SK-N-SH treated with all-trans-retinoic acid at 6 μM for 48 hours (cell line): Measurements from ENCODE around the gene NADK2.

ENCODE experiments used
- ATAC-seq: fragments of 200-7000 bp; cut with Tn5 transposase; 3 replicates; pipeline ENCODE4 v1.9.1; 2020; ENCODE audit warnings: mild to moderate bottlenecking, moderate library complexity
- ARNTL ChIP-seq: fragments of 450-650 bp; formaldehyde crosslinking; IDR thresholded peaks from 2 replicates; pipeline ENCODE4 v1.5.0; 2020; ENCODE audit warnings: low read depth, mild to moderate bottlenecking, moderate library complexity, borderline replicate concordance
- BACH2 ChIP-seq: fragments of 250-450 bp; sonication (Bioruptor Pico); IDR thresholded peaks from 2 replicates; pipeline ENCODE4 v1.9.0; 2021; ENCODE audit warnings: mild to moderate bottlenecking, borderline replicate concordance
- CREB5 ChIP-seq: fragments of 250-450 bp; sonication (Bioruptor Pico); IDR thresholded peaks from 2 replicates; pipeline ENCODE4 v1.5.1; 2020; ENCODE audit warnings: low read depth, mild to moderate bottlenecking, moderate library complexity
- CSDC2 ChIP-seq: fragments of 250-450 bp; sonication (Bioruptor Pico); IDR thresholded peaks from 2 replicates; pipeline ENCODE4 v1.5.0; 2020; ENCODE audit warnings: mild to moderate bottlenecking, moderate library complexity
- ESRRG ChIP-seq: fragments of 250-450 bp; sonication (Bioruptor Pico); IDR thresholded peaks from 2 replicates; pipeline ENCODE4 v1.6.1; 2021; ENCODE audit warnings: mild to moderate bottlenecking
- ISL1 ChIP-seq: fragments of 250-450 bp; sonication (Bioruptor Pico); IDR thresholded peaks from 2 replicates; pipeline ENCODE4 v2.1.2; 2022; ENCODE audit warnings: mild to moderate bottlenecking, moderate library complexity
- PPARA ChIP-seq: fragments of 250-450 bp; sonication (Bioruptor Pico); IDR thresholded peaks from 2 replicates; pipeline ENCODE4 v1.5.0; 2020; ENCODE audit warnings: mild to moderate bottlenecking, borderline replicate concordance
- RARB ChIP-seq: fragments of 250-450 bp; sonication (Bioruptor Pico); IDR thresholded peaks from 2 replicates; pipeline ENCODE4 v1.8.0; 2021; ENCODE audit warnings: mild to moderate bottlenecking, moderate library complexity
- SNAI2 ChIP-seq: fragments of 250-450 bp; sonication (Bioruptor Pico); IDR thresholded peaks from 2 replicates; pipeline ENCODE4 v1.5.0; 2020; ENCODE audit warnings: mild to moderate bottlenecking, moderate library complexity
- TOX ChIP-seq: fragments of 250-450 bp; sonication (Bioruptor Pico); IDR thresholded peaks from 2 replicates; pipeline ENCODE4 v1.8.0; 2021; ENCODE audit warnings: mild to moderate bottlenecking, moderate library complexity, borderline replicate concordance
- TSHZ2 ChIP-seq: fragments of 250-450 bp; sonication (Bioruptor Pico); IDR thresholded peaks from 2 replicates; pipeline ENCODE4 v1.5.0; 2020; ENCODE audit warnings: mild to moderate bottlenecking, moderate library complexity
- ZC3H10 ChIP-seq: fragments of 250-450 bp; sonication (Bioruptor Pico); IDR thresholded peaks from 2 replicates; pipeline ENCODE4 v1.5.1; 2021; ENCODE audit warnings: mild to moderate bottlenecking, moderate library complexity
- ZFP3 ChIP-seq: fragments of 250-450 bp; sonication (Bioruptor Pico); IDR thresholded peaks from 2 replicates; pipeline ENCODE4 v1.5.0; 2020; ENCODE audit warnings: mild to moderate bottlenecking, moderate library complexity
- ZFP30 ChIP-seq: fragments of 450-650 bp; formaldehyde crosslinking; IDR thresholded peaks from 2 replicates; pipeline ENCODE4 v1.5.0; 2022; ENCODE audit warnings: mild to moderate bottlenecking, moderate library complexity
- ZNF70 ChIP-seq: fragments of 450-650 bp; formaldehyde crosslinking; IDR thresholded peaks from 2 replicates; pipeline ENCODE4 v1.5.0; 2020; ENCODE audit warnings: mild to moderate bottlenecking, moderate library complexity
- ZNF8 ChIP-seq: fragments of 450-650 bp; formaldehyde crosslinking; IDR thresholded peaks from 2 replicates; pipeline ENCODE4 v1.5.0; 2020; ENCODE audit warnings: mild to moderate bottlenecking, moderate library complexity
- TF ChIP-seq, protein P1 (sequence below): fragments of 250-450 bp; sonication (Bioruptor Pico); IDR thresholded peaks from 2 replicates; pipeline ENCODE4 v1.8.0; 2021; ENCODE audit warnings: low read depth, mild to moderate bottlenecking, moderate library complexity, borderline replicate concordance
- TF ChIP-seq, protein P2 (sequence below): fragments of 250-450 bp; sonication (Bioruptor Pico); IDR thresholded peaks from 2 replicates; pipeline ENCODE4 v1.8.0; 2020; ENCODE audit warnings: mild to moderate bottlenecking, moderate library complexity, borderline replicate concordance

Gene NADK2

GRCh38 chr5:36273809-36274526 is 32.2 kb upstream of the NADK2 start:
- ATAC-seq = no peak
- TF ChIP-seq ZFP3 (no peak), TOX (CRISPR knock-in tag) (no peak), SNAI2 (CRISPR knock-in tag) (no peak), PPARA (CRISPR knock-in tag) (no peak), ZNF8 (CRISPR knock-in tag) (no peak)

DNA sequence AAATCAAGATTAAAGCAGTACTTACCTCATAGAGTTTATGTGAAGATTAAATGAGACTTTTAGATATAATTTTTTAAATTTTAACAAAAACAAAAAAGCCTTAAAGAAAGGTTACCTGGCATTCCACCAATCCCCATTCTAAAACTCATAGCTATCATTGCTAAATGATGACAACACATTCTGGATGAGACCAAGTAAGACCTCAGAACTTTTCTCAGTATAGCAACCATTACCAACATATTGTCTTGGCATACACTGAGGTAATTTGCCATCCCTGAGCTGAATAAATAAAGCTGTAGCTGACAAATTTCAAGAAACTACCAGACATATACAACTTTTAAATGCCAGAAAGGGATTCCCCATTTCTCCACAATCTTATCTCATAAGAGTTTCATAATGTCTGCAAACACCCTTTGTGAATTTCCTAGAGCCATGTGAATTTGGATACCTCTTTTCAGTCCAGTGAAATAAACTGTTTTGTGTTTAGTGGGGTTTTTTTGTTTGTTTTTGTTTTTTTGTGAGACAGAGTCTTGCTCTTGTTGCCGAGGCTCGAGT is 30.5 kb upstream of the NADK2 start:
- TF ChIP-seq CSDC2 (CRISPR knock-in tag) = no peak
- no peak for TF ChIP-seq BACH2
- TF ChIP-seq TSHZ2 (CRISPR knock-in tag) = no peak
- no peak for TF ChIP-seq ZFP30 (CRISPR knock-in tag)
- TF ChIP-seq ZFP3 = no peak
- no peak for TF ChIP-seq RARB (CRISPR knock-in tag)
- no peak for TF ChIP-seq SNAI2 (CRISPR knock-in tag)
- TF ChIP-seq PPARA (CRISPR knock-in tag) = no peak
- TF ChIP-seq CREB5 (CRISPR knock-in tag) = no peak
- ATAC-seq = no peak

DNA sequence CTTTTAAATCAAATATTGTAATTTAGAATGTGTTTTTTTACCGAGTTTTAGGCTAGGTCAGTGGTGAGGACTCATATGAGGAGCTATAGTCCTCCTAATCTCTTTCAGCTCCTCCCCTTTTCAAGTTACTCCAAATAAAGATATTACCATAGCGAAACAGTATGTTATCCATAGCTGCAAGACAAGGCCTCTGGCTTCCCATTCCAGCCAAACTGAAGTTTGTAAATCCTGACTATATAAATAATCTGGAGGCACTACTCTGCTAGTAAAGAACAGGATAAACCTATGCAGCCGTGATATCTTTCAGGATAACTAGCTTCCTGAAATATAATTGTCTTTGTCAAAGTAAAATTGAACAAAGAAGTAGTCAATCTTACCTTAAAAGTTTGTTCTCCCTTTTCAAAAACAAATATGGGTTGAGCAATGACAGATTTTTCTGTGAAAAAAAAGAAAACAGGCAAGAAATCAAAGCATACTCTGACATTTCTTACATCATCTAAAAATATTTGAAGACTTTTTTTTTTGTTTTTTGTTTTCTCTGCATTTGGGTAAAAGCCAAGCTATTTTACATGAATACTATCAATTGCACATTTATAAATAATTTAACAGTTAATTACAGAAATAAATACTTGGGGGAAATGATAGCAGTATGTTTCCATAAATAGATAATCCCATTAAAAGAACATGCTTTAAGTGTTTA is 29.3 kb upstream of the NADK2 start:
- TF ChIP-seq ISL1 = no peak
- TF ChIP-seq ARNTL (CRISPR knock-in tag) = no peak
- no peak for TF ChIP-seq BACH2
- no peak for TF ChIP-seq ZNF70 (CRISPR knock-in tag)
- no peak for TF ChIP-seq SNAI2 (CRISPR knock-in tag)
- TF ChIP-seq CSDC2 (CRISPR knock-in tag) = no peak
- TF ChIP-seq, protein P1, sequence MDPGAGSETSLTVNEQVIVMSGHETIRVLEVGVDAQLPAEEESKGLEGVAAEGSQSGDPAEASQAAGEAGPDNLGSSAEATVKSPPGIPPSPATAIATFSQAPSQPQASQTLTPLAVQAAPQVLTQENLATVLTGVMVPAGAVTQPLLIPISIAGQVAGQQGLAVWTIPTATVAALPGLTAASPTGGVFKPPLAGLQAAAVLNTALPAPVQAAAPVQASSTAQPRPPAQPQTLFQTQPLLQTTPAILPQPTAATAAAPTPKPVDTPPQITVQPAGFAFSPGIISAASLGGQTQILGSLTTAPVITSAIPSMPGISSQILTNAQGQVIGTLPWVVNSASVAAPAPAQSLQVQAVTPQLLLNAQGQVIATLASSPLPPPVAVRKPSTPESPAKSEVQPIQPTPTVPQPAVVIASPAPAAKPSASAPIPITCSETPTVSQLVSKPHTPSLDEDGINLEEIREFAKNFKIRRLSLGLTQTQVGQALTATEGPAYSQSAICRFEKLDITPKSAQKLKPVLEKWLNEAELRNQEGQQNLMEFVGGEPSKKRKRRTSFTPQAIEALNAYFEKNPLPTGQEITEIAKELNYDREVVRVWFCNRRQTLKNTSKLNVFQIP (CRISPR knock-in tag) = no peak
- no peak for ATAC-seq

DNA sequence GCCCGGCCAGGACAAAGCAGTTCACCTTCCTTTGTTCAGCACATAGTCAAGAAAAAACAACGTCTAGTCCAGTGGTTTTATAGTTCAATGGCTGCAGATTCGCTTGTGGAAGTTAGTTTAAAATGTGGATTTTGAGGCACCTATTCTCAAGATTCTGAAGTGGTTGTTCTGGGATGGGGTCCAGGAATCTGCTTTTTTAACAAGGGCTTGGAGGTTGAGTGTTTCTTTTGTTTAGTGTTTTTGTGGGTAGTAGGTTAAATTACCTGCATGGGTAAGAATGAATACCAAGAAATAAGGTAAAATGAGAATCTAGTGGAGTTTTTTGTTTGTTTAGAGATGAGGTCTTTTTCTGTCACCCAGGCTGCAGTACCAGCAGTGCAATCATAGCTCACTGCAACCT is 28.4 kb upstream of the NADK2 start:
- ATAC-seq = no peak
- no peak for TF ChIP-seq RARB (CRISPR knock-in tag)
- no peak for TF ChIP-seq ESRRG (CRISPR knock-in tag)
- TF ChIP-seq ZC3H10 (CRISPR knock-in tag) = no peak
- TF ChIP-seq SNAI2 (CRISPR knock-in tag) = no peak
- no peak for TF ChIP-seq ARNTL (CRISPR knock-in tag)
- TF ChIP-seq, protein P2, sequence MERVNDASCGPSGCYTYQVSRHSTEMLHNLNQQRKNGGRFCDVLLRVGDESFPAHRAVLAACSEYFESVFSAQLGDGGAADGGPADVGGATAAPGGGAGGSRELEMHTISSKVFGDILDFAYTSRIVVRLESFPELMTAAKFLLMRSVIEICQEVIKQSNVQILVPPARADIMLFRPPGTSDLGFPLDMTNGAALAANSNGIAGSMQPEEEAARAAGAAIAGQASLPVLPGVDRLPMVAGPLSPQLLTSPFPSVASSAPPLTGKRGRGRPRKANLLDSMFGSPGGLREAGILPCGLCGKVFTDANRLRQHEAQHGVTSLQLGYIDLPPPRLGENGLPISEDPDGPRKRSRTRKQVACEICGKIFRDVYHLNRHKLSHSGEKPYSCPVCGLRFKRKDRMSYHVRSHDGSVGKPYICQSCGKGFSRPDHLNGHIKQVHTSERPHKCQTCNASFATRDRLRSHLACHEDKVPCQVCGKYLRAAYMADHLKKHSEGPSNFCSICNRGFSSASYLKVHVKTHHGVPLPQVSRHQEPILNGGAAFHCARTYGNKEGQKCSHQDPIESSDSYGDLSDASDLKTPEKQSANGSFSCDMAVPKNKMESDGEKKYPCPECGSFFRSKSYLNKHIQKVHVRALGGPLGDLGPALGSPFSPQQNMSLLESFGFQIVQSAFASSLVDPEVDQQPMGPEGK (CRISPR knock-in tag) = no peak
